Glutamatergic neuron (in vitro differentiated cells): ENCODE data around the gene GTPBP2. TPM values are rescaled to one million over a fixed set of nuclear protein-coding genes. Genes with fewer than 3 reads are reported as not detected.

Experiments used
- DNase-seq: peaks from one replicate; pipeline ENCODE4 v3.0.0; 2022
- H3K27ac Mint-ChIP-seq: one replicate; pipeline ENCODE4 v1.8.0; 2020; ENCODE audit warnings: mild to moderate bottlenecking, mixed read lengths, inconsistent platforms; ENCODE audit not compliant: unreplicated experiment
- H3K27me3 Mint-ChIP-seq: one replicate; pipeline ENCODE4 v1.8.0; 2020; ENCODE audit warnings: mild to moderate bottlenecking, moderate library complexity, mixed read lengths, inconsistent platforms; ENCODE audit not compliant: unreplicated experiment
- H3K36me3 Mint-ChIP-seq: one replicate; pipeline ENCODE4 v1.8.0; 2020; ENCODE audit warnings: mild to moderate bottlenecking, mixed read lengths, inconsistent platforms; ENCODE audit not compliant: unreplicated experiment
- H3K4me1 Mint-ChIP-seq: one replicate; pipeline ENCODE4 v1.8.0; 2020; ENCODE audit warnings: mild to moderate bottlenecking, low read depth, mixed read lengths, inconsistent platforms; ENCODE audit not compliant: unreplicated experiment
- H3K4me3 Mint-ChIP-seq: one replicate; pipeline ENCODE4 v1.8.0; 2020; ENCODE audit warnings: mild to moderate bottlenecking, mixed read lengths, inconsistent platforms; ENCODE audit not compliant: unreplicated experiment
- H3K9me3 Mint-ChIP-seq: one replicate; pipeline ENCODE4 v1.8.0; 2020; ENCODE audit warnings: mild to moderate bottlenecking, moderate library complexity, mixed read lengths, inconsistent platforms; ENCODE audit not compliant: unreplicated experiment
- CTCF ChIP-seq: fragments of 200-600 bp; sonication (generic); IDR thresholded peaks from one replicate; pipeline ENCODE4 v1.5.0; 2021; ENCODE audit not compliant: partially characterized antibody, unreplicated experiment
- total RNA-seq: library from RNA; stranded (reverse); fragmentation: NEBNext Ultra II Directional; extraction: Animal tissue kit (Norgen Biotek cat#: 25700); gene quantifications from one replicate; pipeline ENCODE4 v1.2.1, GENCODE V29; 2021; ENCODE audit not compliant: unreplicated experiment

Gene GTPBP2
- total RNA-seq, 1 donor from 2014 or later: 114 TPM

GRCh38 chr6:43575772-43576551 lies 53.1 kb downstream of the GTPBP2 start, which contains the start of the genes POLH and XPO5:
Gene POLH, plus strand, starts transcription at chr6:43576185. Its CDS starts 6,135 bp downstream, at chr6:43582320.
Gene XPO5, minus strand, starts transcription at chr6:43576038. Its CDS starts 174 bp downstream, at chr6:43575864.
- no peak for TF ChIP-seq CTCF
- Mint-ChIP-seq H3K36me3 (no peaks in the 10 kb centered on the region), H3K27me3 (peaks cover 6% of the 10 kb centered on the region), H3K27ac (peak within 1 kb of the TSS; percentile 86), H3K4me3 (peak within 1 kb of the TSS; percentile 98), H3K9me3 (peaks cover 4% of the 10 kb centered on the region), H3K4me1 (peaks cover 12% of the 10 kb centered on the region)
- peak; percentile 94 for DNase-seq

GRCh38 chr6:43575105-43575771 lies 53.8 kb downstream of the GTPBP2 start:
- H3K36me3 Mint-ChIP-seq: no peaks in the 10 kb centered on the region
- H3K4me1 Mint-ChIP-seq: peaks cover 12% of the 10 kb centered on the region
- H3K27ac Mint-ChIP-seq: peak overlapping the region; percentile 63
- H3K27me3 Mint-ChIP-seq: peaks cover 6% of the 10 kb centered on the region
- H3K4me3 Mint-ChIP-seq: peak overlapping the region; percentile 98
- peak; percentile 52 for DNase-seq
- TF ChIP-seq CTCF: no peak
- H3K9me3 Mint-ChIP-seq: peaks cover 4% of the 10 kb centered on the region

DNA sequence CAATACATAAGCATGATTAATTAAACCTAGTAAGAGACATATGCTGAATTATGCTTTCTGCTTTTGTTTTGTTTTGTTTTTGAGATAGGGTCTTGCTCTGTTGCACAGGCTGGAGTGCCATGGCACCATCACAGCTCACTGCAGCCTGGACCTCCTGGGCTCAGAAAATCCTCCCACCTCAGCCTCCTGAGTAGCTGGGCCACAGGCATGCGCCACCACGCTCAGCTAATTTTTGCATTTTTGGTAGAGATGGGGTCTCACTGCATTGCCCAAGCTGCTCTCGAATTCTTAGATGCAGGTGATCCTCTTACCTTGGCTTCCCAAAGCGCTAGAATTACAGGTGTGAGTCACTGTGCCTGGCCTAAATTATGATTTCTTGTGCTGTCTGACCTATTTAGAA lies 57.0 kb downstream of the GTPBP2 start:
- Mint-ChIP-seq H3K4me1 (peaks cover 5% of the 10 kb centered on the region), H3K9me3 (peaks cover 4% of the 10 kb centered on the region), H3K27me3 (peaks cover 6% of the 10 kb centered on the region), H3K4me3 (no peak overlapping the region), H3K27ac (no peak overlapping the region), H3K36me3 (no peaks in the 10 kb centered on the region)
- no peak for TF ChIP-seq CTCF
- no peak for DNase-seq

- H3K27ac Mint-ChIP-seq: peak overlapping the region; percentile 62
- DNase-seq: no peak
- H3K36me3 Mint-ChIP-seq: no peaks in the 10 kb centered on the region
- peaks cover 5% of the 10 kb centered on the region for H3K4me1 Mint-ChIP-seq
- H3K27me3 Mint-ChIP-seq: peaks cover 6% of the 10 kb centered on the region
- H3K4me3 Mint-ChIP-seq: no peak overlapping the region
- TF ChIP-seq CTCF: no peak
- H3K9me3 Mint-ChIP-seq: peaks cover 4% of the 10 kb centered on the region
These were observed 58.1 kb downstream of the GTPBP2 start for GRCh38 chr6:43570876-43571441.

Other genes starting within 250 kb of the GTPBP2 start
- gene ABCC10, start 201.7 kb downstream of the GTPBP2 start, total RNA-seq: 94.8 TPM
- 2.2 TPM for gene DLK2, start 173.7 kb downstream of the GTPBP2 start, total RNA-seq
- 30.9 TPM for gene TJAP1, start 151.7 kb downstream of the GTPBP2 start, total RNA-seq
- gene LRRC73, start 118.9 kb downstream of the GTPBP2 start, total RNA-seq: 1.2 TPM
- 198 TPM for gene YIPF3, start 112.3 kb downstream of the GTPBP2 start, total RNA-seq
- 18.9 TPM for gene POLR1C, start 112.2 kb downstream of the GTPBP2 start, total RNA-seq
- 52.7 TPM for gene XPO5, start 53.2 kb downstream of the GTPBP2 start, total RNA-seq
- gene POLH, start 53.1 kb downstream of the GTPBP2 start, total RNA-seq: 20.2 TPM
- gene MAD2L1BP, start 6.6 kb upstream of the GTPBP2 start, total RNA-seq: 38.8 TPM
- 0.22 TPM for gene RSPH9, start 15.8 kb upstream of the GTPBP2 start, total RNA-seq
- gene MRPS18A, start 58.5 kb upstream of the GTPBP2 start, total RNA-seq: 27.7 TPM
- 21.6 TPM for gene VEGFA, start 140.9 kb upstream of the GTPBP2 start, total RNA-seq